Colonic mucosa (tissue), 4 donors: Measurements from ENCODE around the gene PARP2. TPM values are rescaled to one million over a fixed set of nuclear protein-coding genes. Genes with fewer than 3 reads are reported as not detected.

Experiments used
- DNase-seq: peaks from one replicate; pipeline ENCODE4 v3.0.0-alpha.2; 2020
- H3K27ac ChIP-seq: fragments of 200-600 bp; one replicate; pipeline ENCODE4 v1.8.0; 2021
- H3K27me3 ChIP-seq: fragments of 200-600 bp; one replicate; pipeline ENCODE4 v1.8.0; 2021
- H3K36me3 ChIP-seq: fragments of 200-600 bp; one replicate; pipeline ENCODE4 v1.8.0; 2021
- H3K4me1 ChIP-seq: fragments of 200-600 bp; one replicate; pipeline ENCODE4 v1.8.0; 2021; ENCODE audit warnings: mild to moderate bottlenecking
- H3K4me3 ChIP-seq: fragments of 200-600 bp; one replicate; pipeline ENCODE4 v1.8.0; 2021
- H3K9ac ChIP-seq, 2 donors: one replicate each; pipeline ENCODE4 v1.7.0; 2013; ENCODE audit warnings: control low read depth in 2 of 2, low read depth in 2 of 2, low read length in 2 of 2
- H3K9me3 ChIP-seq: fragments of 200-600 bp; one replicate; pipeline ENCODE4 v1.8.0; 2021
- intact Hi-C: fragments of 100-400 bp; cut with DNase I; formaldehyde crosslinking; loops from one replicate; pipeline ENCODE4 v1.14.1; 2022
- total RNA-seq, 2 donors: library from RNA; stranded (reverse); fragmentation: NEBNext Ultra II Directional in 1 of 2; extraction: Animal tissue kit (Norgen Biotek cat#: 25700) in 1 of 2; gene quantifications; one replicate each; pipeline ENCODE4 v1.2.1, GENCODE V29; 2021
- TF ChIP-seq, protein P1 (sequence below): fragments of 200-600 bp; IDR thresholded peaks from one replicate; pipeline ENCODE4 v1.8.0; 2022; ENCODE audit warnings: antibody characterized with exemption, mild to moderate bottlenecking
- donor health status: healthy.
- donor health status: DM: no; HTN: no; CAD: no.
- donor health status: DM: no; HTN: no; CAD: no.

PARP2 gene
- total RNA-seq, 2 donors from 2014 or later: 12.5 to 23.7 TPM

GRCh38 chr14:20372796-20373195, 29.4 kb downstream of the PARP2 start:
- Histone ChIP-seq H3K9me3 (no peaks in the 10 kb centered on the region), H3K9ac (no peak overlapping the region), H3K27ac (no peak overlapping the region), H3K4me3 (no peak overlapping the region), H3K27me3 (no peaks in the 10 kb centered on the region), H3K36me3 (peaks cover 21% of the 10 kb centered on the region), H3K4me1 (no peaks in the 10 kb centered on the region)
- no peak for DNase-seq
- intact Hi-C loops: no loop called here
- TF ChIP-seq, protein P1, sequence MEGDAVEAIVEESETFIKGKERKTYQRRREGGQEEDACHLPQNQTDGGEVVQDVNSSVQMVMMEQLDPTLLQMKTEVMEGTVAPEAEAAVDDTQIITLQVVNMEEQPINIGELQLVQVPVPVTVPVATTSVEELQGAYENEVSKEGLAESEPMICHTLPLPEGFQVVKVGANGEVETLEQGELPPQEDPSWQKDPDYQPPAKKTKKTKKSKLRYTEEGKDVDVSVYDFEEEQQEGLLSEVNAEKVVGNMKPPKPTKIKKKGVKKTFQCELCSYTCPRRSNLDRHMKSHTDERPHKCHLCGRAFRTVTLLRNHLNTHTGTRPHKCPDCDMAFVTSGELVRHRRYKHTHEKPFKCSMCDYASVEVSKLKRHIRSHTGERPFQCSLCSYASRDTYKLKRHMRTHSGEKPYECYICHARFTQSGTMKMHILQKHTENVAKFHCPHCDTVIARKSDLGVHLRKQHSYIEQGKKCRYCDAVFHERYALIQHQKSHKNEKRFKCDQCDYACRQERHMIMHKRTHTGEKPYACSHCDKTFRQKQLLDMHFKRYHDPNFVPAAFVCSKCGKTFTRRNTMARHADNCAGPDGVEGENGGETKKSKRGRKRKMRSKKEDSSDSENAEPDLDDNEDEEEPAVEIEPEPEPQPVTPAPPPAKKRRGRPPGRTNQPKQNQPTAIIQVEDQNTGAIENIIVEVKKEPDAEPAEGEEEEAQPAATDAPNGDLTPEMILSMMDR: no peak

DNA sequence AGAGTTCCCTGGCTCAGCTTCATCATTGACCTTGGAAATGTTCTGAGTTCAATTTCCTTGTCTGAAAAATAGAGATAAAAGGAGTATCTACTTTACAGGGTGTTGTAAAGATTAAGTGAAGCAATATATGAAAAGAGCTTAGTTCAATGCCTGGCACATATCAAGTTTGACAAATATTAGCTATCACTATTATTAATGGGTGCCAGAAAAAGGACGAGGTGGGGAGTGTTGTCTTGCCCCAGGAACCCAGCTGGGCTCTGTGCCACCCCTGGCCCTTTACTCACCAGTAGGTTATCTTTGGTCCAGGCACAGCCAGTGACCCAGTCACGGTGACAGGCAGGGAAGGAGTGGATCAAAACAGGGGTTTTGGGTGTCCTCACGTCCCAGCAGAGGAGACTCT, 32.0 kb downstream of the PARP2 start:
- no peaks in the 10 kb centered on the region for H3K9me3 ChIP-seq
- no peak overlapping the region for H3K4me3 ChIP-seq
- peak overlapping the region in 1 of 2 donors; percentile 4 for H3K9ac ChIP-seq
- no peaks in the 10 kb centered on the region for H3K4me1 ChIP-seq
- peak overlapping the region; percentile 48 for H3K27ac ChIP-seq
- H3K36me3 ChIP-seq: peaks cover 45% of the 10 kb centered on the region
- TF ChIP-seq, protein P1: no peak
- H3K27me3 ChIP-seq: no peaks in the 10 kb centered on the region
- intact Hi-C loops: no loop called here
- no peak for DNase-seq

DNA sequence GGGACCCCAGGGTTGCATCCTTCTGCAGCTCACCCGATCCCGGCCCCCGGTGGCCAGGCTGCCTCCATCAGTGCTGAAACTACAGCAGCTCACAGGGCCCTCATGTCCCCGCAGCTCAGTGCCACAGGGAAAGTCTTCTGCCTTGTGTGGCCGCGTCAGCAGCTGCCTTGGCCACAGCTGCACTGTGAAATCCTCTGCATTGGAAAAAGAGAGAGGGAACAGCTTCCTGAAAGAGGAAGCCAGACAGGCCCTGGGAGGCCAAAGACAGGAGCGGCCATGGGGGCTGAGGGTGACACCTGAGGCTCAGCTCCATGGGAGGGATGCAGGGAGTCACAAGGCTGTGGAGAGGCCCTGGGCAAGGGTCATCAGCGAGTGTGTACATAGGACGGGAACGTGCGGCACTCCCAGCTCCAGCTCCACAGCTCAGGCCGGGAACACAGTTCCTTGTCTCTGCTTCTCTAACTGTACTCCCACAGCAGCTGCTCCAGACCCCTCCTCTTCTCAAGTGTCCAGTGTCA, 32.7 kb downstream of the PARP2 start:
- intact Hi-C loops: no loop called here
- Histone ChIP-seq H3K9me3 (no peaks in the 10 kb centered on the region), H3K27ac (peak overlapping the region; percentile 48), H3K4me1 (no peaks in the 10 kb centered on the region), H3K27me3 (no peaks in the 10 kb centered on the region), H3K4me3 (no peak overlapping the region), H3K36me3 (peaks cover 50% of the 10 kb centered on the region), H3K9ac (peak overlapping the region in 1 of 2 donors; percentile 4)
- TF ChIP-seq, protein P1: no peak
- DNase-seq: peak; percentile 73

- intact Hi-C loops: no loop called here
- TF ChIP-seq, protein P1: no peak
- Histone ChIP-seq H3K36me3 (peaks cover 58% of the 10 kb centered on the region), H3K9me3 (no peaks in the 10 kb centered on the region), H3K27ac (peak overlapping the region; percentile 48), H3K9ac (peak overlapping the region in 1 of 2 donors; percentile 26), H3K4me3 (no peak overlapping the region), H3K4me1 (no peaks in the 10 kb centered on the region), H3K27me3 (no peaks in the 10 kb centered on the region)
- no peak for DNase-seq
Measured at GRCh38 chr14:20377171-20377570, 33.7 kb downstream of the PARP2 start.

GRCh38 chr14:20379743-20380142, 36.3 kb downstream of the PARP2 start:
- no peak overlapping the region for H3K9ac ChIP-seq
- H3K9me3 ChIP-seq: no peaks in the 10 kb centered on the region
- H3K36me3 ChIP-seq: peaks cover 62% of the 10 kb centered on the region
- TF ChIP-seq, protein P1: no peak
- no peak for DNase-seq
- intact Hi-C loops: no loop called here
- H3K4me3 ChIP-seq: no peak overlapping the region
- H3K27ac ChIP-seq: no peak overlapping the region
- no peaks in the 10 kb centered on the region for H3K27me3 ChIP-seq
- no peaks in the 10 kb centered on the region for H3K4me1 ChIP-seq
